PC-3 (cell line): ENCODE results near the gene ABCC3. TPM values are rescaled to one million over a fixed set of nuclear protein-coding genes. Genes with fewer than 3 reads are reported as not detected.
A peak's percentile ranks its signal among the peaks of the same experiment; 100 is the strongest.

ENCODE experiments used
- ATAC-seq: fragments of 200-7000 bp; cut with Tn5 transposase; 2 replicates; pipeline ENCODE4 v1.9.1; 2020; ENCODE audit warnings: mild to moderate bottlenecking, moderate library complexity
- BruUV-seq: library from RNA; stranded (reverse); fragments of 400-500 nt; replicated peaks from 2 replicates; lab custom pipeline; 2021; lab: Mats Ljungman, UMichigan
- CTCF ChIA-PET: fragments of 300-600 bp; sonication (Branson Sonifier 250); formaldehyde crosslinking; loops from one replicate; lab custom pipeline; 2022; ENCODE audit warnings: antibody characterized with exemption; lab: Charles Lee
- POLR2A ChIA-PET: fragments of 300-600 bp; sonication (Branson Sonifier 250); formaldehyde crosslinking; loops from one replicate; lab custom pipeline; 2022; ENCODE audit warnings: antibody characterized with exemption; ENCODE audit not compliant: unreplicated experiment; lab: Charles Lee
- DNase-seq: peaks from one replicate; pipeline ENCODE4 v3.0.0-alpha.2; 2015
- H2AFZ ChIP-seq: fragments of 300-600 bp; sonication (generic); 2 replicates; pipeline ENCODE4 v1.6.0; 2016; ENCODE audit warnings: antibody characterized with exemption, low read length
- H3F3A ChIP-seq: fragments of 300-600 bp; sonication (generic); one replicate; pipeline ENCODE4 v1.6.0; 2017; ENCODE audit warnings: antibody characterized with exemption, low read length, control low read depth, mild to moderate bottlenecking; ENCODE audit not compliant: unreplicated experiment
- H3K27ac ChIP-seq: fragments of 300-600 bp; sonication (generic); 2 replicates; pipeline ENCODE4 v1.5.1; 2016; ENCODE audit warnings: mild to moderate bottlenecking, low read length
- H3K27me3 ChIP-seq: fragments of 300-600 bp; sonication (generic); 2 replicates; pipeline ENCODE4 v1.6.1; 2016; ENCODE audit warnings: low read length, mixed read lengths
- H3K36me3 ChIP-seq: fragments of 300-600 bp; sonication (generic); 2 replicates; pipeline ENCODE4 v1.6.1; 2016; ENCODE audit warnings: low read depth, mixed run types, low read length, mixed read lengths
- H3K4me1 ChIP-seq: fragments of 300-600 bp; sonication (generic); 2 replicates; pipeline ENCODE4 v1.5.1; 2016; ENCODE audit warnings: low read length; ENCODE audit not compliant: insufficient read depth
- H3K4me2 ChIP-seq: fragments of 300-600 bp; sonication (generic); 2 replicates; pipeline ENCODE4 v1.6.0; 2016; ENCODE audit warnings: low read length
- H3K4me3 ChIP-seq: fragments of 300-600 bp; sonication (generic); 2 replicates; pipeline ENCODE4 v1.5.1; 2016; ENCODE audit warnings: mild to moderate bottlenecking, low read length, mixed read lengths
- H3K79me2 ChIP-seq: fragments of 300-600 bp; sonication (generic); 2 replicates; pipeline ENCODE4 v1.6.1; 2017; ENCODE audit warnings: low read length, mixed read lengths
- H3K9ac ChIP-seq: fragments of 300-600 bp; sonication (generic); 2 replicates; pipeline ENCODE4 v1.6.0; 2016; ENCODE audit warnings: mild to moderate bottlenecking, low read length
- H3K9me2 ChIP-seq: fragments of 300-600 bp; sonication (generic); replicated peaks from 2 replicates; pipeline ENCODE4 v1.6.1; 2016; ENCODE audit warnings: mixed run types, low read length, mixed read lengths
- H3K9me3 ChIP-seq: fragments of 300-600 bp; sonication (generic); 2 replicates; pipeline ENCODE4 v1.6.1; 2016; ENCODE audit warnings: low read length, mixed read lengths
- H4K20me1 ChIP-seq: fragments of 300-600 bp; sonication (generic); 2 replicates; pipeline ENCODE4 v1.6.1; 2016; ENCODE audit warnings: low read length, mixed read lengths
- CTCF ChIP-seq: fragments of 300-600 bp; sonication (generic); conservative IDR thresholded peaks from 2 replicates; pipeline ENCODE4 v1.5.1; 2017; ENCODE audit warnings: antibody characterized with exemption, low read depth, mild to moderate bottlenecking, low read length
- EZH2 ChIP-seq: fragments of 300-600 bp; sonication (generic); IDR thresholded peaks from one replicate; pipeline ENCODE4 v1.6.1; 2017; ENCODE audit warnings: antibody characterized with exemption, mild to moderate bottlenecking, low read length; ENCODE audit not compliant: unreplicated experiment
- EZH2phosphoT487 ChIP-seq: fragments of 300-600 bp; sonication (generic); IDR thresholded peaks from 2 replicates; pipeline ENCODE4 v1.6.1; 2018; ENCODE audit warnings: mild to moderate bottlenecking, antibody characterized with exemption, low read length, borderline replicate concordance
- intact Hi-C: fragments of 100-400 bp; cut with micrococcal nuclease; formaldehyde crosslinking; loops from 2 replicates; pipeline ENCODE4 v1.9.0; 2023
- total RNA-seq: library from RNA; depleted of rRNA; stranded (reverse); fragments of >200 nt; gene quantifications from 2 replicates; pipeline ENCODE4 v1.2.3, GENCODE V29; 2014

The ABCC3 gene
- total RNA-seq, 1 experiment from 2014 or later = 50.2 TPM

DNA sequence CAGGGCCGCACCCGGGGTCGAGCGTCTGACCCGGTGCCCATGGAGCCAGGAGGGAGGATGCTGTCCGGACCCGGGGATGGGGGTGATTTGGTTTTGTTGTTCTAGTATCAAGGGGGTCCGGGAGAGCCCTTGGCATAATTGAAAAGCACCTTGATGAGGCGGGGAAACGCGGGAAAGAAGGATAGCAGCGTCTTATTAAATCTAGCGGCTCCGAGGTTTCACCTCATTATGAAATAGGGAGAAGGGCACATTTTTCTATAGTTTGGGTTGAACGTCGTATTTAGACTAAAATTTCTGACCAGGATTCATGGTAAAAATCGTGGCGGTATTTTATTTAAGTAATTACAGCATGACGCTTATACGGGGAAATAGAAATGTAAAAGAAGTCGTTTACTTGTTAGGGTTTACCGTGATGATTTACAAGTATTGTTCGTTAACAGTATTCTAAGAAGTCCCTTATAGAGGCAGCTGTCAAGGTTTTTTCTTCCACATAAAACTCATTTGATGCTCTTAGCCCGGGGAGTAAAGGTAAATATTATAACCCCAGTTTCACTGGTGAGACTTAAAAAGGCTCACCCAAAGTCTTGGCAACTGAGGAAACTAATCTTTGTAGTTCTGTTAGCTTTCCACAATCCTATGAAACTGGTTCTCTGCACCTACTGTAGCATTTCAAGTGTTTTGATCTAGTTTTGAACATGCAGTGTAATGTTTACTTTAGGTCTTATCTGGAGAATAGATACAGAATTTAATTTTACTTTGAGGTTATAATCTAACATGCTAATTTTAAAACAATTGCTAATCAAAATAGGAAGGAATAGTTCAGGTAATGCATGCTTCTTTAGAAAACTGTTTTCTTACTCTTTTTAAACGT, 85.5 kb downstream of the ABCC3 start:
- H3K4me1 ChIP-seq = peaks cover 25% of the 10 kb centered on the region
- no peaks in the 10 kb centered on the region for H3F3A ChIP-seq
- peak overlapping the region; percentile 91 for H3K4me2 ChIP-seq
- peak overlapping the region; percentile 84 for H3K27ac ChIP-seq
- ChIA-PET POLR2A (interaction anchor here (0.5 to 1.0 kb wide), 5 partner anchors 12 to 324 kb away, joined by 3 to 8 read pairs (median 3); no protein-coding TSS in a partner anchor), CTCF (no interaction called here)
- H3K79me2 ChIP-seq = peaks cover 63% of the 10 kb centered on the region
- DNase-seq = peak; percentile 19
- peaks cover 4% of the 10 kb centered on the region; the same call in 1 of the 2 replicates for H3K36me3 ChIP-seq
- no peaks in the 10 kb centered on the region for H3K9me2 ChIP-seq
- H2AFZ ChIP-seq = peak overlapping the region; percentile 84
- H3K9me3 ChIP-seq = no peaks in the 10 kb centered on the region
- H3K27me3 ChIP-seq = no peaks in the 10 kb centered on the region
- H3K4me3 ChIP-seq = peak overlapping the region; percentile 91
- ATAC-seq = no peak
- peak overlapping the region; percentile 97 for H3K9ac ChIP-seq
- intact Hi-C loops = loop anchor here (1.0 kb wide), 1 partner anchor 12 kb away; no protein-coding TSS in a partner anchor
- peaks cover 54% of the 10 kb centered on the region for H4K20me1 ChIP-seq
- BruUV-seq = TSS peak; percentile 52
- no peak for TF ChIP-seq EZH2phosphoT487
- TF ChIP-seq EZH2 = no peak
- no peak for TF ChIP-seq CTCF

- Histone ChIP-seq H3K4me2 (peak overlapping the region; percentile 91), H4K20me1 (peaks cover 67% of the 10 kb centered on the region), H3K4me3 (peak overlapping the region; percentile 91), H3K27ac (no peak overlapping the region), H3K79me2 (peaks cover 76% of the 10 kb centered on the region), H3K9me2 (no peaks in the 10 kb centered on the region), H2AFZ (no peak overlapping the region), H3K4me1 (peaks cover 27% of the 10 kb centered on the region), H3K9me3 (no peaks in the 10 kb centered on the region), H3K9ac (peak overlapping the region; percentile 97), H3K36me3 (peaks cover 6% of the 10 kb centered on the region; the same call in 1 of the 2 replicates), H3F3A (no peaks in the 10 kb centered on the region), H3K27me3 (no peaks in the 10 kb centered on the region)
- ChIA-PET CTCF (no interaction called here), POLR2A (no interaction called here)
- ATAC-seq (no peak), DNase-seq (no peak)
- intact Hi-C loops = no loop called here
- no peak for TF ChIP-seq CTCF
- BruUV-seq = no TSS peak
These were observed 86.7 kb downstream of the ABCC3 start for GRCh38 chr17:50721194-50722010.
